ENCODE measurements around the gene KLHL30.

GRCh38 chr2:238096311-238097011 is 42.0 kb upstream of the KLHL30 start:
- no peak for TF ChIP-seq TOX (CRISPR knock-in tag; IDR thresholded peaks at IDR 0.05; ENCODE audit: borderline replicate concordance)
- TF ChIP-seq RARB (CRISPR knock-in tag; IDR thresholded peaks at IDR 0.05) = no peak
- no peak for TF ChIP-seq PPARA (CRISPR knock-in tag; IDR thresholded peaks at IDR 0.05; ENCODE audit: borderline replicate concordance)
- no peak for TF ChIP-seq CSRNP3 (CRISPR knock-in tag; IDR thresholded peaks at IDR 0.05)
- TF ChIP-seq CREB5 (CRISPR knock-in tag; IDR thresholded peaks at IDR 0.05; ENCODE audit: low read depth) = no peak
- TF ChIP-seq ZNF565 (CRISPR knock-in tag; conservative IDR thresholded peaks at IDR 0.05; ENCODE audit: low read depth) = no peak
- TF ChIP-seq ZFP3 (CRISPR knock-in tag; IDR thresholded peaks at IDR 0.05) = no peak
- no peak for TF ChIP-seq ISL1 (CRISPR knock-in tag; IDR thresholded peaks at IDR 0.05)
- no peak for TF ChIP-seq PATZ1 (CRISPR knock-in tag; IDR thresholded peaks at IDR 0.05; ENCODE audit: borderline replicate concordance)

Data from SK-N-SH treated with all-trans-retinoic acid at 6 μM for 48 hours (cell line).